Mammary epithelial cell (primary cell): ENCODE results near the gene IL3.

ENCODE experiments used
- CTCF ChIP-seq, 2 donors: IDR thresholded peaks in 1 of 2; conservative IDR thresholded peaks in 1 of 2; 2 replicates each; pipeline ENCODE4 v1.5.1; 2011 to 2012; ENCODE audit warnings: inconsistent platforms in 2 of 2, low read length in 2 of 2, mild to moderate bottlenecking in 2 of 2, control low read depth in 1 of 2, low read depth in 1 of 2; ENCODE audit not compliant: insufficient read depth in 1 of 2; ENCODE audit errors: extremely low read depth in 1 of 2
- EZH2 ChIP-seq: IDR thresholded peaks from 2 replicates; pipeline ENCODE4 v1.6.1; 2012; ENCODE audit warnings: low read length, inconsistent platforms, borderline replicate concordance

DNA sequence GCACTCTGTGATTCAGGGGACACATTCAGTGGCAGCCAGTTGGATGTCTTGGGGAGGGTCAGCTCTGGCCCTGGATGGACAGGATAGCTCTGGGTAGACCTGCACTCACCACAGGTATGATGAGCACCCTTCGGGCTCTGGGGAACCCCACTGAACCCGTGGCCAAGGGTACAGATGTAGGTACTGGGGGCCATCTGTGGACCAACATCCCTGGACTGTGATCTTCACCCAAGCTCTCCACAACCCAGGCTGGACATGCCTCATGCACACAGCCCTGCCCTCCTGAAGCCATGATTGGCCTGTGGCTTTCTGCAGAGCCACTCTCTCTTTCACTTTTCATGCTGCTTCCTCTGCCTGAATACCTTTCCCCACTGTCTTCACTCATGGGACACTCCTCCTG, 33.4 kb upstream of the IL3 start:
- TF ChIP-seq CTCF (conservative IDR thresholded peaks at IDR 0.05 in 1 of 2, IDR thresholded peaks at IDR 0.05 in 1 of 2; ENCODE audit: extremely low read depth in 1 of 2, insufficient read depth in 1 of 2, low read depth in 1 of 2, low read length in 2 of 2), result no peak
- no peak for TF ChIP-seq EZH2
